Ovary (tissue), 3 donors: ENCODE results near the gene GALNT12.

Experiments
- CTCF ChIP-seq, 3 donors: fragments of 450-650 bp in 2 of 3; fragments of 200-600 bp in 1 of 3; IDR thresholded peaks; one replicate each; pipeline versions ENCODE4 v1.5.1 to v1.8.0; 2016 to 2022; ENCODE audit warnings: antibody characterized with exemption in 3 of 3, mild to moderate bottlenecking in 1 of 3
- EP300 ChIP-seq: sonication (generic); formaldehyde crosslinking; IDR thresholded peaks from one replicate; pipeline ENCODE4 v1.6.1; 2017; ENCODE audit warnings: antibody characterized with exemption
- POLR2A ChIP-seq: fragments of 450-650 bp; IDR thresholded peaks from one replicate; pipeline ENCODE4 v1.6.1; 2017; ENCODE audit warnings: antibody characterized with exemption, mild to moderate bottlenecking, moderate library complexity
- donor health status: DM: no; HTN: no; CAD: no.

- TF ChIP-seq CTCF (IDR thresholded peaks at IDR 0.05) = no peak
- no peak for TF ChIP-seq EP300
- no peak for TF ChIP-seq POLR2A
Measured at GRCh38 chr9:98823666-98824334, 16.3 kb downstream of the GALNT12 start.
